OCI-LY1 (cell line): Measurements from ENCODE around the gene TBCD.

ENCODE experiments used
- CTCF ChIP-seq: fragments of 200-600 bp; sonication (generic), shearing (Covaris generic); IDR thresholded peaks from 2 replicates; pipeline ENCODE4 v1.5.1; 2017; ENCODE audit warnings: mild to moderate bottlenecking, antibody characterized with exemption, low read length, moderate library complexity, mixed read lengths
- EZH2 ChIP-seq: fragments of 200-600 bp; sonication (generic), shearing (Covaris generic); IDR thresholded peaks from 2 replicates; pipeline ENCODE4 v1.8.0; 2017; ENCODE audit warnings: borderline replicate concordance, mixed run types, mild to moderate bottlenecking, antibody characterized with exemption, low read length, moderate library complexity, mixed read lengths

- TF ChIP-seq EZH2 (no peak), CTCF (0 out of 2 replicates have a peak, but pooled peaks have one; percentile 11)
Measured at GRCh38 chr17:82871776-82872561, 120.1 kb downstream of the TBCD start.
